K562 (cell line): ENCODE results near the gene MS4A7. TPM values are rescaled to one million over a fixed set of nuclear protein-coding genes. Genes with fewer than 3 reads are reported as not detected.

ENCODE experiments used
- ARID1B ChIP-seq: fragments of 450-650 bp; IDR thresholded peaks from 2 replicates; pipeline ENCODE4 v1.6.1; 2016; ENCODE audit warnings: antibody characterized with exemption, mild to moderate bottlenecking, inconsistent platforms
- ATF3 ChIP-seq, 2 experiments: fragments of 450-650 bp in 1 of 2; sonication (generic) in 1 of 2; formaldehyde crosslinking in 1 of 2; IDR thresholded peaks in 1 of 2; conservative IDR thresholded peaks in 1 of 2; 2 replicates each; pipeline versions ENCODE4 v1.6.1 to v1.8.1; 2016 to 2023; ENCODE audit warnings: mild to moderate bottlenecking in 2 of 2, moderate library complexity in 2 of 2, inconsistent platforms in 1 of 2, missing genetic modification reagents in 1 of 2
- CTBP1 ChIP-seq: fragments of 450-650 bp; IDR thresholded peaks from 2 replicates; pipeline ENCODE4 v1.6.1; 2016; ENCODE audit warnings: borderline replicate concordance
- DACH1 ChIP-seq: fragments of 450-650 bp; IDR thresholded peaks from 2 replicates; pipeline ENCODE4 v1.6.1; 2018; ENCODE audit not compliant: partially characterized antibody
- FOXA1 ChIP-seq: fragments of 450-650 bp; IDR thresholded peaks from 2 replicates; pipeline ENCODE4 v1.6.1; 2016; ENCODE audit warnings: mild to moderate bottlenecking, borderline replicate concordance
- FOXA3 ChIP-seq, 2 experiments: fragments of 450-650 bp in 1 of 2; sonication (generic) in 1 of 2; formaldehyde crosslinking; IDR thresholded peaks in 1 of 2; conservative IDR thresholded peaks in 1 of 2; 2 replicates each; pipeline versions ENCODE4 v1.4.0 to v1.8.0; 2020 to 2022; ENCODE audit warnings: mild to moderate bottlenecking in 2 of 2, missing genetic modification reagents in 1 of 2
- SMARCE1 ChIP-seq: fragments of 450-650 bp; IDR thresholded peaks from 2 replicates; pipeline ENCODE4 v1.7.1; 2016; ENCODE audit warnings: mild to moderate bottlenecking
- SP1 ChIP-seq: sonication (generic); formaldehyde crosslinking; IDR thresholded peaks from 2 replicates; pipeline ENCODE4 v1.8.1; 2022; ENCODE audit warnings: mild to moderate bottlenecking, missing genetic modification reagents
- SRSF1 ChIP-seq: fragments of 200-400 bp; formaldehyde crosslinking; IDR thresholded peaks from 2 replicates; pipeline ENCODE4 v1.6.1; 2017; ENCODE audit warnings: mild to moderate bottlenecking, low read depth, low read length, moderate library complexity
- TCF7L2 ChIP-seq: fragments of 150-350 bp; IDR thresholded peaks from 2 replicates; pipeline ENCODE4 v1.6.1; 2016; ENCODE audit warnings: low read depth, mild to moderate bottlenecking, low read length, moderate library complexity
- USF2 ChIP-seq: sonication (generic); formaldehyde crosslinking; IDR thresholded peaks from 2 replicates; pipeline ENCODE4 v1.5.0; 2020; ENCODE audit warnings: missing genetic modification reagents
- ZFPM2 ChIP-seq: fragments of 250-450 bp; sonication (Bioruptor Pico); IDR thresholded peaks from 2 replicates; pipeline ENCODE4 v1.5.1; 2022; ENCODE audit warnings: mild to moderate bottlenecking
- ZNF165 ChIP-seq: fragments of 250-450 bp; sonication (Bioruptor Pico); IDR thresholded peaks from 2 replicates; pipeline ENCODE4 v1.4.0; 2020; ENCODE audit warnings: borderline replicate concordance
- ZNF717 ChIP-seq: fragments of 250-450 bp; sonication (Bioruptor Pico); IDR thresholded peaks from 2 replicates; pipeline ENCODE4 v1.5.0; 2021
- polyA plus RNA-seq, 8 experiments: library from polyadenylated mRNA; depleted of rRNA in 4 of 8; stranded (reverse) in 5 of 8; unstranded in 3 of 8; fragments of >200 nt; fragmentation: Nextera tagmentation in 2 of 8; fragmentation: Illumina TruSeq in 1 of 8; extraction: Ambion mirVana in 2 of 8; extraction: Trizol in 1 of 8; gene quantifications; 2 replicates each; pipeline versions ENCODE4 v1.2.1 to v1.2.3, GENCODE V29; 2011 to 2014; ENCODE audit warnings: inconsistent platforms in 1 of 8, missing spikeins in 1 of 8
- total RNA-seq, 7 experiments: library from RNA; depleted of rRNA in 6 of 7; stranded (reverse); fragments of >200 nt in 6 of 7; fragmentation: Illumina TruSeq in 2 of 7; extraction: Trizol in 2 of 7; gene quantifications; 2 replicates each; pipeline versions ENCODE4 v1.2.1 to v1.2.3, GENCODE V29; 2011 to 2021; ENCODE audit warnings: low replicate concordance in 1 of 7

Gene MS4A7
- total and polyA plus RNA-seq, 9 of the 15 experiments (the other 6 are each of a cell fraction or from before 2014, with no cell fraction given), result not detected

- TF ChIP-seq ARID1B, result peak; percentile 18; the same call in 1 of the 2 replicates
- peak; percentile 54; the same call in 1 of the 2 replicates for TF ChIP-seq FOXA1
- TF ChIP-seq FOXA3 (CRISPR knock-in tag; conservative IDR thresholded peaks at IDR 0.05 in 1 of 2, IDR thresholded peaks at IDR 0.05 in 1 of 2), result peak; percentile 37 to 86; a peak in 2 of 4 replicates
- TF ChIP-seq CTBP1, result no peak
- TF ChIP-seq SMARCE1, result peak; percentile 27; the same call in 1 of the 2 replicates
- TF ChIP-seq ZNF717 (CRISPR knock-in tag), result no peak
- TF ChIP-seq SP1 (CRISPR knock-in tag), result no peak
- no peak for TF ChIP-seq DACH1
- no peak for TF ChIP-seq USF2
- TF ChIP-seq SRSF1, result no peak
- no peak for TF ChIP-seq ZFPM2
- TF ChIP-seq ATF3 (IDR thresholded peaks at IDR 0.05), result peak; percentile 43; the same call in 1 of the 2 replicates
- TF ChIP-seq ATF3 (CRISPR knock-in tag; conservative IDR thresholded peaks at IDR 0.05), result no peak
- no peak for TF ChIP-seq TCF7L2
- TF ChIP-seq ZNF165 (CRISPR knock-in tag), result no peak
- TF ChIP-seq, all 486 proteins: peak for 7
These were observed 7.5 kb upstream of the MS4A7 start (continued) for GRCh38 chr11:60370811-60371298.
